Prostate gland (tissue), 2 donors: ENCODE results near the gene CCK.

Source experiments
- CTCF ChIP-seq, 4 experiments: fragments of 200-600 bp in 2 of 4; fragments of 450-650 bp in 2 of 4; sonication (generic) in 2 of 4; IDR thresholded peaks; 1 replicate in 3 of 4; 2 replicates in 1 of 4; pipeline ENCODE4 v1.5.1; 2016 to 2019; ENCODE audit warnings: antibody characterized with exemption in 4 of 4, mild to moderate bottlenecking in 2 of 4, moderate library complexity in 2 of 4
- POLR2A ChIP-seq: fragments of 450-650 bp; IDR thresholded peaks from one replicate; pipeline ENCODE4 v1.6.1; 2016; ENCODE audit warnings: antibody characterized with exemption, mild to moderate bottlenecking
- POLR2AphosphoS5 ChIP-seq: sonication (generic); formaldehyde crosslinking; IDR thresholded peaks from one replicate; pipeline ENCODE4 v1.6.1; 2017; ENCODE audit warnings: antibody characterized with exemption

- no peak for TF ChIP-seq CTCF (IDR thresholded peaks at IDR 0.05)
- TF ChIP-seq POLR2AphosphoS5, result no peak
- TF ChIP-seq POLR2A, result no peak
Observed at GRCh38 chr3:42210726-42211125, 55.3 kb downstream of the CCK start.
